GM12891 (cell line): ENCODE measurements around the gene DIP2C.
"Not testable (repeated sequence)": the region's sequence is repeated elsewhere in the genome, so short reads cannot be mapped to it uniquely, and the experiment has no call there.

ENCODE experiments used
- DNase-seq: peaks from one replicate; pipeline ENCODE4 v3.0.0; 2011; ENCODE audit warnings: low spot score; ENCODE audit not compliant: insufficient read length
- FAIRE-seq: peaks from 2 replicates; lab custom pipeline; 2011; peaks lifted over from hg19 to GRCh38; lab: Jason Lieb, UNC
- PAX5 ChIP-seq: IDR thresholded peaks from 2 replicates; pipeline ENCODE4 v1.6.1; 2011; ENCODE audit warnings: low read length, moderate library complexity, mild to moderate bottlenecking; ENCODE audit not compliant: insufficient read depth, severe bottlenecking
- POLR2A ChIP-seq: IDR thresholded peaks from 2 replicates; pipeline ENCODE4 v1.6.1; 2011; ENCODE audit warnings: low read depth, low read length, control low read depth
- POLR2AphosphoS5 ChIP-seq: IDR thresholded peaks from 2 replicates; pipeline ENCODE4 v1.6.1; 2011; ENCODE audit warnings: low read depth, low read length, control low read depth
- POU2F2 ChIP-seq: IDR thresholded peaks from 2 replicates; pipeline ENCODE4 v1.6.1; 2011; ENCODE audit warnings: low read depth, mild to moderate bottlenecking, control low read depth, low read length, moderate library complexity
- SPI1 ChIP-seq: IDR thresholded peaks from 2 replicates; pipeline ENCODE4 v1.6.1; 2011; ENCODE audit warnings: low read depth, low read length, control low read depth
- TAF1 ChIP-seq: IDR thresholded peaks from 2 replicates; pipeline ENCODE4 v1.6.1; 2011; ENCODE audit warnings: low read depth, low read length, control low read depth

DIP2C gene

GRCh38 chr10:311901-312665, 377.4 kb downstream of the DIP2C start:
- no peak for DNase-seq
- no peak for FAIRE-seq
- no peak for TF ChIP-seq PAX5

GRCh38 chr10:310976-311639, 378.4 kb downstream of the DIP2C start:
- FAIRE-seq, result no peak
- TF ChIP-seq PAX5 (no peak), POU2F2 (no peak), POLR2AphosphoS5 (no peak), POLR2A (no peak), TAF1 (no peak), SPI1 (no peak)

GRCh38 chr10:310371-310770, 379.1 kb downstream of the DIP2C start:
- FAIRE-seq (no peak), DNase-seq (no peak)
- TF ChIP-seq POU2F2 (no peak), POLR2AphosphoS5 (no peak), POLR2A (no peak), TAF1 (no peak), PAX5 (no peak), SPI1 (no peak)

More at GRCh38 chr10:310976-311639, 378.4 kb downstream of the DIP2C start:
- DNase-seq, result no peak

- no peak for DNase-seq
- TF ChIP-seq POLR2A (no peak), POU2F2 (no peak), SPI1 (no peak), TAF1 (no peak), POLR2AphosphoS5 (no peak), PAX5 (no peak)
- FAIRE-seq, result no peak
These were observed 380.8 kb downstream of the DIP2C start for GRCh38 chr10:308572-309085.

- DNase-seq, result no peak
- FAIRE-seq, result peak; percentile 75
- TF ChIP-seq POLR2AphosphoS5 (no peak), TAF1 (no peak), POU2F2 (no peak), POLR2A (no peak), SPI1 (no peak), PAX5 (no peak)
These were observed 381.4 kb downstream of the DIP2C start for GRCh38 chr10:308101-308500.

- TF ChIP-seq POU2F2, result no peak
- FAIRE-seq, result no peak
- DNase-seq, result no peak
These were observed 381.8 kb downstream of the DIP2C start for GRCh38 chr10:307659-308058.

GRCh38 chr10:306675-307185, 382.7 kb downstream of the DIP2C start:
- FAIRE-seq (peak; percentile 77), DNase-seq (no peak)
- no peak for TF ChIP-seq TAF1
- no peak for TF ChIP-seq POLR2A

GRCh38 chr10:306007-306674, 383.3 kb downstream of the DIP2C start:
- DNase-seq (no peak), FAIRE-seq (peak; percentile 56)
- TF ChIP-seq POLR2A (no peak), POU2F2 (no peak), PAX5 (no peak), SPI1 (no peak), POLR2AphosphoS5 (no peak)

GRCh38 chr10:305034-305433, 384.4 kb downstream of the DIP2C start:
- no peak for TF ChIP-seq TAF1
- no peak for TF ChIP-seq POLR2AphosphoS5
- no peak for TF ChIP-seq SPI1
- TF ChIP-seq POLR2A, result no peak
- TF ChIP-seq PAX5, result no peak
- TF ChIP-seq POU2F2, result no peak
- FAIRE-seq (peak; percentile 93), DNase-seq (no peak)

- TF ChIP-seq TAF1 (no peak), SPI1 (no peak), POLR2AphosphoS5 (no peak), PAX5 (no peak)
- no peak for FAIRE-seq
- DNase-seq, result no peak
These were observed 387.9 kb downstream of the DIP2C start for GRCh38 chr10:301536-301935.

- not testable (repeated sequence) for DNase-seq, FAIRE-seq
These were observed 388.9 kb downstream of the DIP2C start for GRCh38 chr10:300580-300979.
